Ascending aorta (tissue), 2 donors: ENCODE data around the gene VAMP1. TPM values are rescaled to one million over a fixed set of nuclear protein-coding genes. Genes with fewer than 3 reads are reported as not detected.
"Not testable (repeated sequence)": the region's sequence is repeated elsewhere in the genome, so short reads cannot be mapped to it uniquely, and the experiment has no call there.

ENCODE experiments used
- DNase-seq, 2 donors: peaks; one replicate each; pipeline ENCODE4 v3.0.0-alpha.2; 2019; ENCODE audit warnings: low spot score in 2 of 2
- H3K27ac ChIP-seq, 2 donors: fragments of 200-600 bp; sonication (generic); one replicate each; pipeline ENCODE4 v1.5.1; 2016 to 2017; ENCODE audit warnings: mild to moderate bottlenecking in 1 of 2
- H3K27me3 ChIP-seq: fragments of 200-600 bp; sonication (generic); one replicate; pipeline ENCODE4 v1.5.1; 2017
- H3K36me3 ChIP-seq, 2 donors: fragments of 200-600 bp; sonication (generic); one replicate each; pipeline ENCODE4 v1.5.1; 2016
- H3K4me1 ChIP-seq, 2 donors: fragments of 200-600 bp; sonication (generic); one replicate each; pipeline ENCODE4 v1.5.1; 2016 to 2017; ENCODE audit warnings: mild to moderate bottlenecking in 1 of 2
- H3K4me3 ChIP-seq, 2 donors: fragments of 200-600 bp; sonication (generic); one replicate each; pipeline ENCODE4 v1.5.1; 2016 to 2017; ENCODE audit warnings: mild to moderate bottlenecking in 1 of 2
- H3K9me3 ChIP-seq, 2 donors: fragments of 200-600 bp; sonication (generic); one replicate each; pipeline ENCODE4 v1.5.1; 2016
- intact Hi-C: fragments of 100-400 bp; cut with DNase I; formaldehyde crosslinking; loops from one replicate; pipeline ENCODE4 v1.15.1; 2023
- total RNA-seq: library from RNA; depleted of rRNA; stranded (reverse); fragments of >200 nt; gene quantifications from one replicate; pipeline ENCODE4 v1.1.0, GENCODE V29; 2016
- TF ChIP-seq, protein P1 (sequence below), 3 experiments: fragments of 200-600 bp in 2 of 3; fragments of 450-650 bp in 1 of 3; sonication (generic) in 2 of 3; IDR thresholded peaks; one replicate each; pipeline ENCODE4 v1.5.1; 2016 to 2019; ENCODE audit warnings: antibody characterized with exemption in 3 of 3, mild to moderate bottlenecking in 1 of 3, moderate library complexity in 1 of 3

The VAMP1 gene
- total RNA-seq, 1 donor from 2014 or later, result 17.1 TPM

DNA sequence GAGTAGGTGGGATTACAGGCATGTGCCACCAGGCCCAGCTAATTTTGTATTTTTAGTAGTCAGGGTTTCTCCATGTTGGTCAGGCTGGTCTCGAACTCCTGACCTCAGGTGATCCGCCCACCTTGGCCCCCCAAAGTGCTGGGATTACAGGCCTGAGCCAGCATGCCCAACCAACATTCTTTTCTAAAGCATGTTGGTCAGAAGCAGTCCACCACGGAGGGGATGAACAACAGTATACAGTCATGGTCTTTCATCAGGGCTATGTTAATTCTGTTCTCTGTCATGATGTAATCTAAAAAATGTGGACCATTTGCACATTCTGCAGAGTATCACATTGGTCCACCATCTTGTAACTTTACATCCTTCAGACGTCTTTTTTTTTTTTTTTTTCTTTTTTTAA, 19.0 kb upstream of the VAMP1 start:
- peaks cover 0 to 9% of the 10 kb centered on the region in 2 donors for H3K36me3 ChIP-seq
- H3K4me1 ChIP-seq, result peaks cover 6 to 8% of the 10 kb centered on the region in 2 donors
- H3K4me3 ChIP-seq, result no peak overlapping the region
- no peaks in the 10 kb centered on the region for H3K9me3 ChIP-seq
- intact Hi-C loops, result no loop called here
- no peak for DNase-seq
- H3K27ac ChIP-seq, result no peak overlapping the region
- TF ChIP-seq, protein P1, sequence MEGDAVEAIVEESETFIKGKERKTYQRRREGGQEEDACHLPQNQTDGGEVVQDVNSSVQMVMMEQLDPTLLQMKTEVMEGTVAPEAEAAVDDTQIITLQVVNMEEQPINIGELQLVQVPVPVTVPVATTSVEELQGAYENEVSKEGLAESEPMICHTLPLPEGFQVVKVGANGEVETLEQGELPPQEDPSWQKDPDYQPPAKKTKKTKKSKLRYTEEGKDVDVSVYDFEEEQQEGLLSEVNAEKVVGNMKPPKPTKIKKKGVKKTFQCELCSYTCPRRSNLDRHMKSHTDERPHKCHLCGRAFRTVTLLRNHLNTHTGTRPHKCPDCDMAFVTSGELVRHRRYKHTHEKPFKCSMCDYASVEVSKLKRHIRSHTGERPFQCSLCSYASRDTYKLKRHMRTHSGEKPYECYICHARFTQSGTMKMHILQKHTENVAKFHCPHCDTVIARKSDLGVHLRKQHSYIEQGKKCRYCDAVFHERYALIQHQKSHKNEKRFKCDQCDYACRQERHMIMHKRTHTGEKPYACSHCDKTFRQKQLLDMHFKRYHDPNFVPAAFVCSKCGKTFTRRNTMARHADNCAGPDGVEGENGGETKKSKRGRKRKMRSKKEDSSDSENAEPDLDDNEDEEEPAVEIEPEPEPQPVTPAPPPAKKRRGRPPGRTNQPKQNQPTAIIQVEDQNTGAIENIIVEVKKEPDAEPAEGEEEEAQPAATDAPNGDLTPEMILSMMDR (IDR thresholded peaks at IDR 0.05), result no peak
- H3K27me3 ChIP-seq, result no peaks in the 10 kb centered on the region

DNA sequence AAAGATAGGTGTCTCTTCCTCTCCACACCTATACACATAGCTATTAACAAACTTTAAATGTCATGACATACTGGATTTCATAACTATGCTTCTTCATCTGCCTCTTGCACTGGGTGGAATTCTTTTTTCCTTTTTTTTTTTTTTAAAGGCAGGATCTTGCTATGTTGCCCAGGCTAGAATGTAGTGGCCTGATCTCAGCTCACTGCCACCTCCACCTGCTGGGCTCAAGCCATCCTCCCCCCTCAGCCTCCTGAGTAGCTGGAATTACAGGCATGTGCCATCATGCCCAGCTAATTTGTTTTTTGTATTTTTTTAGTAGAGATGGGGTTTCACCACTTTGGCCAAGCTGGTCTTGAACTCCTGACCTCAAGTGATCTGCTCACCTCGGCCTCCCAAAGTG, 17.8 kb upstream of the VAMP1 start:
- TF ChIP-seq, protein P1 (IDR thresholded peaks at IDR 0.05), result no peak
- intact Hi-C loops, result no loop called here
- peaks cover 4 to 8% of the 10 kb centered on the region in 2 donors for H3K4me1 ChIP-seq
- DNase-seq, result no peak
- no peaks in the 10 kb centered on the region for H3K9me3 ChIP-seq
- H3K27ac ChIP-seq, result no peak overlapping the region
- no peaks in the 10 kb centered on the region for H3K27me3 ChIP-seq
- peaks cover 0 to 9% of the 10 kb centered on the region in 2 donors for H3K36me3 ChIP-seq
- H3K4me3 ChIP-seq, result no peak overlapping the region

DNA sequence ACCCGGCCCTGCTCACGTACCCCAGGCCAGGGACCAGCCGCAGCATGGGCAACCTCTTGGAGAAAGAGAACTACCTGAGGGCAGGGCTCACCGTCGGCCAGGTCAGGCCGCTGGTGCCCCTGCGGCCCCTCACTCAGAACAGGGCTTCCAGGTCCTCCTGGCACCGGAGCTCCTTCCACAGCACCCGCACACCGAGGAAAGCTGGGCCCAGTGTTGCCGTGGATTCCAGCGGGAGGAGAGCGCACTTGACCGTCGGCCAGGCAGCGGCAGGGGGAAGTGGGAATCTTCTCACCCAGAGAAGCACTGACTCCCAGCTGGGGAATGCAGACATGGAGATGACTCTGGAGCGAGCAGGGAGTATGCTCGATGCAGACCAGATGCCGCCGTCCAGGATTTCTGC, 7.9 kb upstream of the VAMP1 start:
- no peaks in the 10 kb centered on the region for H3K4me1 ChIP-seq
- no peaks in the 10 kb centered on the region for H3K9me3 ChIP-seq
- TF ChIP-seq, protein P1 (IDR thresholded peaks at IDR 0.05), result no peak
- H3K27ac ChIP-seq, result no peak overlapping the region
- no peaks in the 10 kb centered on the region for H3K36me3 ChIP-seq
- H3K4me3 ChIP-seq, result no peak overlapping the region
- intact Hi-C loops, result no loop called here
- no peak for DNase-seq
- H3K27me3 ChIP-seq, result no peaks in the 10 kb centered on the region

DNA sequence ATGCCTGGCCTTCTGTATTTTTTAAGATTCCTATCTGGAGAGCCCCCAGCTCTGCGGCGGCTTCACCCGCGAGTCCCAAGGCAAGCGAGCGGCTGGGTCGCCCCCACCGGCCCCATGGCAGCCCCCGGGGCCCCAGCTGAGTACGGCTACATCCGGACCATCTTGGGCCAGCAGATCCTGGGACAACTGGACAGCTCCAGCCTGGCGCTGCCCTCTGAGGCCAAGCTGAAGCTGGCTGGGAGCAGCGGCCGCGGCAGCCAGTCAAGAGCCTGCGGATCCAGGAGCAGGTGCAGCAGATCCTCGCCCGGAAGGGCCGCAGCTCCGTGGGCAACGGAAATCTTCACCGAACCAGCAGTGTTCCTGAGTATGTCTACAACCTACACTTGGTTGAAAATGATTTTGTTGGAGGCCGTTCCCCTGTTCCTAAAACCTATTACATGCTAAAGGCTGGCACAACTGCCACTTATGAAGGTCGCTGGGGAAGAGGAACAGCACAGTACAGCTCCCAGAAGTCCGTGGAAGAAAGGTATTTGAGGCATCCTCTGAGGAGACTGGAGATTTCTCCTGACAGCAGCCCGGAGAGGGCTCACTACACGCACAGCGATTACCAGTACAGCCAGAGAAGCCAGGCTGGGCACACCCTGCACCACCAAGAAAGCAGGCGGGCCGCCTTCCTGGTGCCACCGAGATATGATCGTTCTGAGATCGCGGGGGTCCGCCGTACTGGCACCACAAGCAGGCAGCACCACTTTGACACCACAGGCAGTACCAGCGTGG, 7.3 kb upstream of the VAMP1 start:
- H3K4me3 ChIP-seq, intact Hi-C loops, H3K27me3 ChIP-seq, H3K4me1 ChIP-seq, H3K9me3 ChIP-seq, H3K27ac ChIP-seq, H3K36me3 ChIP-seq, DNase-seq: not testable (repeated sequence)

DNA sequence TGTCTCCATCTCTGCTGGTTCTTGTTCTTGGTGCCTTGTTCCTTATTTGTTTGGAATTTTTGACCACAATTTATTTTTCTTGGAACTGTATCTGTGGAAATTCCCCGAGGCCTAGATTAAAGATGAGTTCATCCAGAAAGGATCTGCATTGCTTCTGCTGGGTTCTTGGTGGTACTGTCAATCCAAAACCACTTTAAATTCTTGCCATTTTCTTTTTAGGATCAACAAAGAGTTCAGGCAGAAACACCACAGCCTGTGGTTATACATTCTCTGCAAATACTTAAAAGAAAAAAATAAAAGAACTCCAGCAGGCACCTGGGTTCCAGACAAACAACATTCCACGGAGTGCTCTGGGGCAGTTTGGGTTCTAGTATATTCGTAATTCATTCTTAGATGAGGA, 6.0 kb upstream of the VAMP1 start:
- Histone ChIP-seq H3K36me3 (no peaks in the 10 kb centered on the region), H3K27me3 (no peaks in the 10 kb centered on the region), H3K27ac (no peak overlapping the region), H3K4me3 (no peak overlapping the region), H3K4me1 (no peaks in the 10 kb centered on the region), H3K9me3 (no peaks in the 10 kb centered on the region)
- TF ChIP-seq, protein P1 (IDR thresholded peaks at IDR 0.05), result no peak
- intact Hi-C loops, result no loop called here
- DNase-seq, result no peak

DNA sequence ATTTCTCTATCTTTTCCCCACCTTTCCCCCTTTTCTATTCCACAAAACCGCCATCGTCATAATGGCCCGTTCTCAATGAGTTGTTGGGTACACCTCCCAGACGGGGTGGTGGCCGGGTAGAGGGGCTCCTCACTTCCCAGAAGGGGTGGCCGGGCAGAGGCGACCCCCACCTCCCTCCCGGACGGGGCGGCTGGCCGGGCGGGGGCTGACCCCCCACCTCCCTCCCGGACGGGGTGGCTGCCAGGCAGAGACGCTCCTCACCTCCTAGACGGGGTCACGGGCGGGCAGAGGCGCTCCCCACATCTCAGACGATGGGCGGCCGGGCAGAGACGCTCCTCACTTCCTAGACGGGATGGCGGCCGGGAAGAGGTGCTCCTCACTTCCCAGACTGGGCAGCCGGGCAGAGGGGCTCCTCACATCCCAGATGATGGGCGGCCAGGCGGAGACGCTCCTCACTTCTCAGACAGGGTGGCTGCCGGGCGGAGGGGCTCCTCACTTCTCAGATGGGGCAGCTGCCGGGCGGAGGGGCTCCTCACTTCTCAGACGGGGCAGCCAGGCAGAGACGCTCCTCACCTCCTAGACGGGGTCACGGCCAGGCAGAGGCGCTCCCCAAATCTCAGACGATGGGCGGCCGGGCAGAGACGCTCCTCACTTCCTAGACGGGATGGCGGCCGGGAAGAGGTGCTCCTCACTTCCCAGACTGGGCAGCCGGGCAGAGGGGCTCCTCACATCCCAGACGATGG, 4.9 kb upstream of the VAMP1 start:
- H3K9me3 ChIP-seq, H3K36me3 ChIP-seq, H3K27me3 ChIP-seq, intact Hi-C loops, H3K4me1 ChIP-seq, H3K4me3 ChIP-seq, H3K27ac ChIP-seq, DNase-seq: not testable (repeated sequence)
